ENCODE measurements around the gene CD180.

DNA sequence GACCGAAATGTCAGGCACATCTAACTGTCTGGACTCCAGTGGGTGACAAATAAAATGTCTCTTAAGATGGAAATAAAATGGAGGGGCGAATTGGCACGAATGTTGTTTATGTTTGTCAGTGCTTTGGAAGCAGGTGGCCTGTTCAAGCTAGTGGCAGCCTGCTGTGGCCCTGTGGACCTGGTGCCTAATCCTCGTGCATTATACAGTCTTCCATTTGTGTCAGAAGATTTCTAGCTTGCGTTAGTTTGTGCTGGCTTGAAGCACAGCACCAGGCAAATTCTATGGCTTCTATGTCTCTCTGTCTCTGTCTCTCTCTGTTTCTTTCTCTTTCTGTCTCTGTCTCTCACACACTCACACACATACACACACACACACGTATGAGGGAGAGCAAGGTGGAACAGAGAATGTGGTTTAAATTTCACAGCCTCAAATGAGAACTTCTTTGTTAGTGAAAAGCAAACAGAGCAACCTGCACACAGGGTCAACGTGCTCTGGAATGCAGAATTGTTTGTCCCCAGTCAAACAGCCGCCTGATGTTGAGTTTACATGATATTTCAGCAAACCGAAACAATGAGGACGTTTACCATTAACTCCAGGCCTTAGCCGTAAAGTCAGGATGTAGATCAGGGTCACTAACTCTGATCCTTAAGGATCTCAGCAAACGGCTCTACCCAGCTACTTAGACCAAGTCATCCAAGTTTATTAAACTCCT lies 39.0 kb upstream of the CD180 start:
- TF ChIP-seq POLR2AphosphoS5 (IDR thresholded peaks at IDR 0.05; ENCODE audit: low read depth) (no peak), CTCF (IDR thresholded peaks at IDR 0.05; ENCODE audit: insufficient read depth, low read length) (no peak)

Data from HL-60 (cell line).